ENCODE results near the gene JARID2.
A peak's percentile ranks its signal among the peaks of the same experiment; 100 is the strongest.

JARID2 gene

GRCh38 chr6:15464211-15464725 lies 218.4 kb downstream of the JARID2 start:
- DNase-seq (ENCODE audit: low spot score): peak; percentile 29

GRCh38 chr6:15465212-15465611 lies 219.3 kb downstream of the JARID2 start:
- DNase-seq (ENCODE audit: low spot score): no peak

DNA sequence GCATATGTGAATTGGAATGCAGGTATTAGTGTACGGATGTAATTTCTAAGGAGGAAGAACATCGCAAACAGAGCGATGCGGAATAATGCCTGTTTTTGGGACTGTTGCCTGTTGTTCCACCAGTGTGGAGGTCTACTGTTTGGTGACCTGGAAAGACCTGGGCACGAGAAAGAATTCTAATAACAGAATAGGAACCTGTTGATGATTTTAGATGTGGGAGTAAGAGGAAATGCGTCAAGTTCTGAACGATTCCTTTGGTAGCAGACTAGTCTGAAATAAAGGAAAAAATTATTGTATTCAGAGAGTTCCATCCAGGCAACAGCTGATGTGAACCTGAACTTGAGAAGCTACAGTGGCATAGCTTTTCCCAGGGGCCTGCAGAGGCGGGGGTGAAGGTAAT lies 224.9 kb downstream of the JARID2 start:
- DNase-seq (ENCODE audit: low spot score): no peak

DNA sequence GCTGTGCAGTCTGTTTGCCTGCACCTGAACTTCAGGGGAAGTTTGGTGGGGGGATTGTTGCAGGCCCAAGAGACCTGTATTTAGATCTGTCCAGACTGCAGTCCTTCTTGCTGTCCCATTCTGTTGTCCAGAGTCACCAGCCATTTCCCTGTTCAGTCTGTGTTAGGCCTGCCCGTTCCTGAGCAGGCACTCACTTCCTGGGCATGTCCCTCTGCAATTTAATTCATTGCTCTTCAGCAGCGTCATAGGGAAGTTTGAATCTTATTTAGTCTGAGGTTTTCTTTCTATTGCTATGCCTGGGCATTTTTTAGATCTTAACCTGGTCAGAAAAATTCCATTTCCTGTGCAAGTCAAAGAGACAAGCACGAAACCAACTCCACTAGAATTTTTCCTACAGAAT lies 226.8 kb downstream of the JARID2 start:
- DNase-seq (ENCODE audit: low spot score): no peak

- no peak for DNase-seq (ENCODE audit: low spot score)
Measured at GRCh38 chr6:15473174-15473573, 227.3 kb downstream of the JARID2 start.

DNA sequence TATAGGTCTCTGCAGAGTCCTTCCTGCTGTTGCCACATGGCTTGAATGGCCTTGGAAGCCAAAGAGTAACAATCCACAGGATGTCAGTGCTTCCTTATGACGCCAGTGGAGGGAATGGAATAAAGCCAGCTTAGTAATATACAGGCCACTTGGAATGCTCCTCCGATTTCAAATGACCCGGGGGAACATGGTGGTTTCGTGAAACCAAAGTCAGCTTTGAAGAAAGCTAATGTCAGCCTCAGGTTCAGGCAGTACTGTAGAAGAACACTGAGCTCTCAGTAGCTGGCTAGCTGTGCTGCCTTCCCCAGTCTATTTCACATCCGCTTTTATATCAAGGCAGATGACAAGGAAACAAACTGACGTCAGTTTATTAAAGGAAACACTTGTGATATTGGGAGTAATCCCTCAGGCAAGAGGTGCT lies 227.9 kb downstream of the JARID2 start:
- DNase-seq (ENCODE audit: low spot score): peak; percentile 25

DNA sequence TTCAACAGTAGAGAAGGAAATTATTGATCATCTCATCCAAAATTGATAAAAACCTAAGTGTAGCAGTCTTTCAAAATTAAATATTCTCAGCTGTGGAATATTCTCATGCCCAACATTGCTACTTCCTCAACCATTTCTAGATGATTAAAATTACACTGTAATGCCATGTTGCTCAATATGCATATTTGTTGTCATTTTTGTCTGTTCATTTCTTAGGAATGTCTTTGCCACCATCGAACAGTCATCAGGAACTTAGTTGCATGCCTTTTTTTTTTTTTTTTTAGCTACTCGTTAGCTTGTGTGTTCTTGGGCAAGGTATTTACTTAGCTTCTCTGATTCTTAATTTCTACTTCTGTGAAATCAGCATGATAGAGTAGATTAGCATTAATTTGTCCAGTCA lies 228.3 kb downstream of the JARID2 start:
- DNase-seq (ENCODE audit: low spot score): no peak

DNA sequence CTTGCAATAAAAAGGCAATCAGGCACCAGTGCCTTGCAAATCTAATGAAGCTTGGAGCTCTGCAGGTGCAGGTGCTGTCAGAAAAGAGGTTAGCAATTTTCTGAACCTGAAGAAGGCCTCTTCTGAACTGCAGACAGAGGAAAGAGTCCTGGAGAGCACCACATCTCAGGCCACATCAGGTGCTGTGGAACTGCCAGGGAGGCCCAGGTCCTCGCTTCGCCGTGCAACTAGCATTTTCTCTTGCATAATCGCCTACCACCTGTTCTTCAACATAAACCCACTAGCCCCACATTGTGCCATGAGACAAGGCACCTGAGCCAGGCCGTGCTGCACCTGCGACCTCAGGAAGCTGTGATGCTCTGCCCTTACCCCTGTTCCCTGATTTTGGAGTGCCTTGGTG lies 229.4 kb downstream of the JARID2 start:
- no peak for DNase-seq (ENCODE audit: low spot score)

DNA sequence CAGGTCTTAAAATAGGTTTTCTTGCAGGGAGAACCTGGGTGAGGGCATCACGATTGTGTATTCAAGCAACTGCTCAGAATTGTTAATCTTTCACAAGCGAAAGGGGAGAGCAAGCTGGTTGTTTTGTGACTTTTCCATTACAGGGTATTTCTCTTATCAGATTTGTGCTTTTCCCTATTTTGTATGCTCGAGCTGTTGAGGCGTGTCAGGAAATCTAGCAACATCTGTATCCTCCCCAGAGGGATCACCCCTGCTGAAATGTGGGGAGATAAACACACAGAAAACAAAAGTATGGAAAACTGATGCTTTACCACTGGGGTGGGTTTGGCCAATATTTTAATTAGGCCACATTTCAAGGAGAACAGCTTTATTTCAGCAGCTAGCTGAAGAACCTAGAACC lies 230.0 kb downstream of the JARID2 start:
- DNase-seq (ENCODE audit: low spot score): no peak

DNA sequence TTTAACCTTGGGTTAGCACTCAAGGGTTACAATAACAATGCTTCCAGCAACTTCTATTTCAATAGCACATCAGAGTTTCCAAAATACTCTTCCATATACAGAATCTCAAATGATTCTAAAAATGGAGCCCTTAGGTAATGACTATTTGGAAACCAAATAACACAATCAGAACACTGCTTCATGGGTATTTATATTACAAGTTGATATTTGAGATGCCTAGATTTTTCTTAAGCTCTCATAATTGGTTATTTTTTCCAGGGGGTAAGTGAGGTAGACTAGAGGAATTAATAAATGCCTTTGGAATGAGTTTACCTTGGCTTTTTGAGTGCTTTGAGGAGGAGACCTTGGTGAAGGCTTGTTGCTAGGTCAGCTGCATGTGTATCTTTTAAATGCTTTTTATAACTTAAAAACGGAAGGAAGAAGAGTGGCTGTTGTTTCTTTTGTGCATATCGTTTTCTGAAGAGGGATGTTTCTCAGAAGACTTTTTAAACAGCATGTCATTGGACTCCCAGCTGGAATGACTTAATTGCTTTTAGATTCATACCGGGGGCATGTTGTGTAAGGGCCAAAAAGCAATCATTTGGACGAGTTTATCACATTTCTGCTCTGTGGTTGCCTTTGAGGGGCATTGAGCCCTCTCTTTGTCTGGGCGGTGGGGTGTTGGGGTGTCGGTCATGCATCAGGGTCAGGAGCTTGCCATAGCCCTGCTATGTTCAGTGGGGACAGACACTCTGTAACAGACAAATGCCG lies 230.9 kb downstream of the JARID2 start:
- no peak for DNase-seq (ENCODE audit: low spot score)

GRCh38 chr6:15477746-15478145 lies 231.9 kb downstream of the JARID2 start:
- DNase-seq (ENCODE audit: low spot score): no peak

- DNase-seq (ENCODE audit: low spot score): peak; percentile 61
Measured at GRCh38 chr6:15479761-15480160, 233.9 kb downstream of the JARID2 start.

DNA sequence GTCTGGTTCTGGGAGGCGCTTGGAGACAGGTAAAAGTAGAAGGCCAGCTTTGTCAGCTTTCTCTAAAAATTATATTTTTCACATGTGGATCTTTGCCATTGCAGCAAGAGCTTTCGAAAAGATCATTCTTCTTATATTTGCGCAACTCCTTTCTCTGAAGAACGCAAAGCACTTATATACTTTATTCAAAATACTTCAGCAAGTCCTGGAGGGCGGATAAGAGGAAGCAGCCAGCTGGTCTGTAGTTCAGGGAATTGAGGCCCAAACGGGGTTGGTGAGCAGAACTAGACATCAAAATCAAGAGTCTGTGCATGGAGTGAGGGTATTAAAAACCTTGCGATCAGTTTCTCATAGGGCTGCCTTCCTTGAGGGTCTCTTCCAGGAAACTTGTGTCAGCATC lies 234.7 kb downstream of the JARID2 start:
- no peak for DNase-seq (ENCODE audit: low spot score)

- DNase-seq (ENCODE audit: low spot score): peak; percentile 49
Measured at GRCh38 chr6:15481390-15482291, 235.8 kb downstream of the JARID2 start.

GRCh38 chr6:15483060-15483459 lies 237.2 kb downstream of the JARID2 start:
- no peak for DNase-seq (ENCODE audit: low spot score)

DNA sequence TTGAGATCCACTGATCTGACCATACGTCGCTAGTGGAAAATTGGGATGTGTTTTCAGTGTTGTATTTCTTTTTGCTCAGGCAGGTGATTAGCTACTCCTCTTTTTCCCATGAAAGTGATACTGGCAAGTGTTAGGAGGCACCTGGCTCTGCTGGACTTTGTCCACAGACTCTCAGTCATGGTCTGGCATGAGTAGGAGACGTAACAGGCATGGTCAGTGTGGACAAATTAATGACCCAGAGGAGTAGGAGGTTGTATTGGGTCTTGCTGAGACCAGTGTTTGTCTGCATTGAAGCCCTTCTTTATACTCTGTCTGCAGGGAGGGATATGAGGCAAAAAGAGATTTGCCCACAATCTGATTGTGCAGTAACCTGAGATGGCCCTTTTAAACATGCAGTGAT lies 238.3 kb downstream of the JARID2 start:
- DNase-seq (ENCODE audit: low spot score): no peak

DNA sequence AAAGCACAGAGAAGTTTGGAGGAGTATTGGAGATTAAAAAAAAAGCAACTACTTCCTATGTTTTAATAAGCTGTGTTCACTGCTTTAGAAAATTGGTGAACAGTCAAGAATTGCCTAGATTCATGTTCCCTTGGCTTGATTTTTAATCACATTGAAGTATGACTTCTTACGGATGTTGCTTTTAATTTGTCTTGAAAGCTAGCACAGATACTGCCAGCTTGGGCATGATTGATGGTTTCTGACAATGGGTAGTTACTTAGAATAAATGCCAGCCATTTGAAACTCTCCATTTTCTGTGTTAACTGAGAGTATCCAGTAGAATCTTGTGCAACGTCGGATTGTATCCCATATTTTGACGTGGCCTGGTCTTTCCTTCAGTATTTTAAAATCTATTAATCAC lies 239.0 kb downstream of the JARID2 start:
- DNase-seq (ENCODE audit: low spot score): no peak

- DNase-seq (ENCODE audit: low spot score): peak; percentile 24
Measured at GRCh38 chr6:15485936-15486335, 240.1 kb downstream of the JARID2 start.

- DNase-seq (ENCODE audit: low spot score): no peak
Measured at GRCh38 chr6:15487262-15487661, 241.4 kb downstream of the JARID2 start.

DNA sequence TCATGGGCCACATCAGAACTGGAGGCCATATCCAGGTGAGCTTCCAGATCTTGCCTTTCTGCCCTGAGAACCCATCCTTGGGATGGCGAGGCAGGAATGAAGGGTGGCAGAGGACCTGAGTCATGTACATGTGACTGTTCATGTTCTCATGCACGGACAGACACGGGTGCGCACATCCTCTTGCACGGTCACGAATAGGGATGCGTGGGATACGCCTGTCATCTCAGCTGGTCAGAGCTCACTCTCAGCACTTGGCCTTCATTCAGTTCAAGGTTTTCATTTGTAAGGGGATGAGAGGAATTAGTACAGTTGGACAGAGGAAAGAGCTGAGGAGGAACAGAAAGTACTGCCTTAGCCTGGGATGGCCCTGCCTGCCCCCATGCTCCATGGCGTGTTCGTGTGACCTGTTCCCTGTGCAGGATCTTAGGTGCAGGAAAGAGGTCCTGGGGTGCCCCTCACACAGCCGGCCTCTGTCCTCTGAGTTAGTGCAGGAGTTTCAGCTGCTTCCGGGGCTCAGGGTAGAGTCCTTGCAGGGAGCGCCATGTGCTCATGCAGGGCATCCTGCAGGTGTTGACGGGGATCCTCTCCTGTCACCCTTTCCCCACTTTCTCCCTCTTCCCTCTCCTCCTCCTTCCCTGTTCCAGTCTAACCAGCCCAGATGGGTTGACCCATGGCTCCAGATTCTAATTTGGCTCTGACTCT lies 243.5 kb downstream of the JARID2 start:
- no peak for DNase-seq (ENCODE audit: low spot score)

GRCh38 chr6:15490242-15491100 lies 244.6 kb downstream of the JARID2 start:
- DNase-seq (ENCODE audit: low spot score): no peak
